ENCODE results near the gene RTN4.

DNA sequence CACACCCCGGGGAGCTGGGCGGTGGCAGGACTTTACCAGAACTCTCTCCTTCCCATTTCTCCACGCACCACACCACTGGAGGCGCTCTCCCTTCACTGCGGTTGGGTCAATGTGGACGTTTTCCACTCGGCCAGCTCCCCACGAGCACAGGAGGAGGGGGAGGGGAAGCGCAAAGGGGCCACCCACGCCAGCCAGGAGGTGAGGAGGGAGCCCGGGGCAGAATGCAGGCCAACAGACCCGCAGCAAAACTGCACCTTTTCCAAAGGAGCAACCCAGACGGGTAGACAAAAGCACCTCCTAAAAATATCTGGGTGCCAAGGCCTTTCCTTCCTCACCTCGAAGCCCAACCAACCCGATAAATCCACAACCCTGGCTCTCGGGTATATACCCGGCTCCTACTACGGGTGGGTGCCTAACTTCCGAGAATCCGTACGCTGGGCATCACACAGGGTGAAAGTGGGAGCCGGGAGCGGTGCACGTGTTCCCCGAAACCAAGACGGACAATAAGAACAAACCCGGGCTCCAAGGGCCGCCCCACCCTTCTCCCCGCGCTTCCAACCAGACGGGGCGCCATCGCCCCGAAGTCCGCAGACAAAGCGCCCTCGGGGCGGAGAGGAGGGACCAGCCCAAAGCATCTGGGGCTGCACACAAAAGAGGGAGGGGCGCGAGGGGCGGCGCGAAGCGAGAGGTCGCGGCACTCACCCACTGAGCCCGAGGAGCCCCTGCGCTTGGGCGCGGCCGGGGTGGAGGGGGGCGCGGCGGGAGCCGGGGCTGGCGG, 1.0 kb downstream of the RTN4 start:
- TF ChIP-seq, protein P1, sequence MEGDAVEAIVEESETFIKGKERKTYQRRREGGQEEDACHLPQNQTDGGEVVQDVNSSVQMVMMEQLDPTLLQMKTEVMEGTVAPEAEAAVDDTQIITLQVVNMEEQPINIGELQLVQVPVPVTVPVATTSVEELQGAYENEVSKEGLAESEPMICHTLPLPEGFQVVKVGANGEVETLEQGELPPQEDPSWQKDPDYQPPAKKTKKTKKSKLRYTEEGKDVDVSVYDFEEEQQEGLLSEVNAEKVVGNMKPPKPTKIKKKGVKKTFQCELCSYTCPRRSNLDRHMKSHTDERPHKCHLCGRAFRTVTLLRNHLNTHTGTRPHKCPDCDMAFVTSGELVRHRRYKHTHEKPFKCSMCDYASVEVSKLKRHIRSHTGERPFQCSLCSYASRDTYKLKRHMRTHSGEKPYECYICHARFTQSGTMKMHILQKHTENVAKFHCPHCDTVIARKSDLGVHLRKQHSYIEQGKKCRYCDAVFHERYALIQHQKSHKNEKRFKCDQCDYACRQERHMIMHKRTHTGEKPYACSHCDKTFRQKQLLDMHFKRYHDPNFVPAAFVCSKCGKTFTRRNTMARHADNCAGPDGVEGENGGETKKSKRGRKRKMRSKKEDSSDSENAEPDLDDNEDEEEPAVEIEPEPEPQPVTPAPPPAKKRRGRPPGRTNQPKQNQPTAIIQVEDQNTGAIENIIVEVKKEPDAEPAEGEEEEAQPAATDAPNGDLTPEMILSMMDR (IDR thresholded peaks at IDR 0.05) = peak; percentile 29 to 88 (median 83)
- peak; percentile 43 for TF ChIP-seq POLR2A (IDR thresholded peaks at IDR 0.05)
- TF ChIP-seq EP300 (IDR thresholded peaks at IDR 0.05) = no peak
